PC-9 (cell line): ENCODE measurements around the gene LIN9. TPM values are rescaled to one million over a fixed set of nuclear protein-coding genes. Genes with fewer than 3 reads are reported as not detected.

Source experiments
- BruUV-seq: library from RNA; stranded (reverse); fragments of 400-500 nt; replicated peaks from 2 replicates; lab custom pipeline; 2021; lab: Mats Ljungman, UMichigan
- CTCF ChIA-PET: fragments of 300-600 bp; sonication (Branson Sonifier 250); formaldehyde crosslinking; loops from one replicate; lab custom pipeline; 2022; ENCODE audit warnings: antibody characterized with exemption; lab: Charles Lee
- POLR2A ChIA-PET: fragments of 300-600 bp; sonication (Branson Sonifier 250); formaldehyde crosslinking; loops from one replicate; lab custom pipeline; 2022; ENCODE audit warnings: antibody characterized with exemption; ENCODE audit not compliant: unreplicated experiment; lab: Charles Lee
- DNase-seq, 2 experiments: peaks; one replicate each; pipeline versions ENCODE4 v3.0.0 to v3.0.0-alpha.2; 2015 to 2022; ENCODE audit warnings: mixed read lengths in 1 of 2
- H2AFZ ChIP-seq: fragments of 200-600 bp; sonication (generic); 2 replicates; pipeline ENCODE4 v1.8.1; 2017; ENCODE audit warnings: antibody characterized with exemption
- H3F3A ChIP-seq: fragments of 200-600 bp; sonication (generic); 2 replicates; pipeline ENCODE4 v1.8.1; 2017; ENCODE audit warnings: antibody characterized with exemption, mild to moderate bottlenecking, low read depth; ENCODE audit not compliant: insufficient read depth
- H3K27ac ChIP-seq: fragments of 200-600 bp; sonication (generic); 2 replicates; pipeline ENCODE4 v1.6.1; 2016; ENCODE audit warnings: mixed run types
- H3K27me3 ChIP-seq: fragments of 200-600 bp; sonication (generic); 2 replicates; pipeline ENCODE4 v1.6.1; 2016; ENCODE audit warnings: low read depth, mixed run types; ENCODE audit not compliant: insufficient read depth
- H3K36me3 ChIP-seq: fragments of 200-600 bp; sonication (generic); 2 replicates; pipeline ENCODE4 v1.6.1; 2016; ENCODE audit warnings: low read depth, mixed run types
- H3K4me1 ChIP-seq: fragments of 200-600 bp; sonication (generic); replicated peaks from 2 replicates; pipeline ENCODE4 v1.6.1; 2016; ENCODE audit warnings: mixed run types; ENCODE audit not compliant: insufficient read depth
- H3K4me2 ChIP-seq: fragments of 200-600 bp; sonication (generic); 2 replicates; pipeline ENCODE4 v1.6.1; 2017; ENCODE audit warnings: mixed run types
- H3K4me3 ChIP-seq: fragments of 200-600 bp; sonication (generic); 2 replicates; pipeline ENCODE4 v1.6.1; 2016; ENCODE audit warnings: mixed run types
- H3K79me2 ChIP-seq: fragments of 200-600 bp; sonication (generic); 2 replicates; pipeline ENCODE4 v1.6.1; 2017; ENCODE audit warnings: low read depth, mixed run types
- H3K9me2 ChIP-seq: fragments of 200-600 bp; sonication (generic); 2 replicates; pipeline ENCODE4 v1.8.1; 2017; ENCODE audit warnings: mild to moderate bottlenecking; ENCODE audit not compliant: insufficient read depth
- H3K9me3 ChIP-seq: fragments of 200-600 bp; sonication (generic); 2 replicates; pipeline ENCODE4 v1.8.1; 2016; ENCODE audit warnings: low read depth; ENCODE audit not compliant: insufficient read depth
- H4K20me1 ChIP-seq: fragments of 200-600 bp; sonication (generic); 2 replicates; pipeline ENCODE4 v1.8.1; 2017; ENCODE audit not compliant: insufficient read depth
- EZH2 ChIP-seq: fragments of 200-600 bp; sonication (generic); IDR thresholded peaks from 2 replicates; pipeline ENCODE4 v1.8.0; 2017; ENCODE audit warnings: antibody characterized with exemption, low read depth
- intact Hi-C: fragments of 100-400 bp; cut with micrococcal nuclease; formaldehyde crosslinking; loops from one replicate; pipeline ENCODE4 v1.10.0; 2022; ENCODE audit not compliant: unreplicated experiment
- total RNA-seq: library from RNA; stranded (reverse); gene quantifications from 2 replicates; pipeline ENCODE4 v1.2.3, GENCODE V29; 2021
- TF ChIP-seq, protein P1 (sequence below): fragments of 200-600 bp; sonication (generic); conservative IDR thresholded peaks from 2 replicates; pipeline ENCODE4 v1.6.1; 2017; ENCODE audit warnings: mixed run types, antibody characterized with exemption, mild to moderate bottlenecking, moderate library complexity

The LIN9 gene
- total RNA-seq, 1 experiment from 2014 or later = 12.1 TPM

DNA sequence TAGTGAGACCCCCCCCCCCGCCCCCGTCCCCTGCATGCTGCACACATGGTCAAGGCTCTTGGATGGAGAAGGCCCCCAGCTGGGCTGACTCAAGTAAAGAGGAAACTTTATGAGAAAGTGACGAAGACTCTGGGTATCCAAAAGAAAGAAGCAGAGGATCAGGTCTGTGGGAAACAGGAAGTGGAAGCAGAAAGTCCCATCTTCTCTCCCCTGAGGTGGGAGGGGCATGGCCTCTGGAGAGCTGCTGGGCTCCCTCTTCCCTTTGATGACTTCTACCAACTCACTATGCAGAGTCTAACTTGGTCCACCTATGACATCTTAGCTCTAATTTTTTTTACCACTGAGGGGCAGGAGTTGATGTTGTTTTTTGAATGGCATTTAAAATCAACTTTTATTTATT is 42.7 kb upstream of the LIN9 start:
- DNase-seq = no peak
- no peaks in the 10 kb centered on the region for H3K79me2 ChIP-seq
- H3K4me1 ChIP-seq = no peaks in the 10 kb centered on the region
- no peak overlapping the region for H3K4me2 ChIP-seq
- H4K20me1 ChIP-seq = no peaks in the 10 kb centered on the region
- BruUV-seq = no TSS peak
- TF ChIP-seq, protein P1, sequence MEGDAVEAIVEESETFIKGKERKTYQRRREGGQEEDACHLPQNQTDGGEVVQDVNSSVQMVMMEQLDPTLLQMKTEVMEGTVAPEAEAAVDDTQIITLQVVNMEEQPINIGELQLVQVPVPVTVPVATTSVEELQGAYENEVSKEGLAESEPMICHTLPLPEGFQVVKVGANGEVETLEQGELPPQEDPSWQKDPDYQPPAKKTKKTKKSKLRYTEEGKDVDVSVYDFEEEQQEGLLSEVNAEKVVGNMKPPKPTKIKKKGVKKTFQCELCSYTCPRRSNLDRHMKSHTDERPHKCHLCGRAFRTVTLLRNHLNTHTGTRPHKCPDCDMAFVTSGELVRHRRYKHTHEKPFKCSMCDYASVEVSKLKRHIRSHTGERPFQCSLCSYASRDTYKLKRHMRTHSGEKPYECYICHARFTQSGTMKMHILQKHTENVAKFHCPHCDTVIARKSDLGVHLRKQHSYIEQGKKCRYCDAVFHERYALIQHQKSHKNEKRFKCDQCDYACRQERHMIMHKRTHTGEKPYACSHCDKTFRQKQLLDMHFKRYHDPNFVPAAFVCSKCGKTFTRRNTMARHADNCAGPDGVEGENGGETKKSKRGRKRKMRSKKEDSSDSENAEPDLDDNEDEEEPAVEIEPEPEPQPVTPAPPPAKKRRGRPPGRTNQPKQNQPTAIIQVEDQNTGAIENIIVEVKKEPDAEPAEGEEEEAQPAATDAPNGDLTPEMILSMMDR = no peak
- no peak for TF ChIP-seq EZH2
- no peak overlapping the region for H2AFZ ChIP-seq
- H3K27me3 ChIP-seq = no peaks in the 10 kb centered on the region
- H3K9me2 ChIP-seq = no peaks in the 10 kb centered on the region
- H3K9me3 ChIP-seq = no peaks in the 10 kb centered on the region
- ChIA-PET POLR2A (interaction anchor here (0.7 kb wide), 1 partner anchor 224 kb away, joined by 6 read pairs; no protein-coding TSS in a partner anchor), CTCF (no interaction called here)
- no peak overlapping the region for H3K27ac ChIP-seq
- intact Hi-C loops = no loop called here
- H3K4me3 ChIP-seq = no peak overlapping the region
- no peaks in the 10 kb centered on the region for H3F3A ChIP-seq
- no peaks in the 10 kb centered on the region for H3K36me3 ChIP-seq

DNA sequence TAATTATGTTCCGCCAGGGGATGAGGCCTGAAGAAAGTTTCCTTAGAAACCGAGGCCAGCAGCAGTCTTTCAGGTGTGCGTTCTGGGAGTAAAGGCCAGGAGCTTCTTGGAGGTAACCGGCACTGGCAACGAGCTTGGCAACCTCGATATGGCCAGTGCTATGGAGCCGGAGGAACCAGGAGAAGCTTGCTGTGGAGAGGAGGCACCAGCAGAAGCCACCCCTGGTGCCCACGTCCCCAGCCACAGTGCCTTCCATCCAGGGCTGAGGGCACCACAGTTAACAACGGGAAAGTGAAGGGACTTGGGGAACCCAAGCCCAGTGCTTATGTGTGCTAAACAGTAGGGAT is 41.5 kb upstream of the LIN9 start:
- POLR2A ChIA-PET = no interaction called here

DNA sequence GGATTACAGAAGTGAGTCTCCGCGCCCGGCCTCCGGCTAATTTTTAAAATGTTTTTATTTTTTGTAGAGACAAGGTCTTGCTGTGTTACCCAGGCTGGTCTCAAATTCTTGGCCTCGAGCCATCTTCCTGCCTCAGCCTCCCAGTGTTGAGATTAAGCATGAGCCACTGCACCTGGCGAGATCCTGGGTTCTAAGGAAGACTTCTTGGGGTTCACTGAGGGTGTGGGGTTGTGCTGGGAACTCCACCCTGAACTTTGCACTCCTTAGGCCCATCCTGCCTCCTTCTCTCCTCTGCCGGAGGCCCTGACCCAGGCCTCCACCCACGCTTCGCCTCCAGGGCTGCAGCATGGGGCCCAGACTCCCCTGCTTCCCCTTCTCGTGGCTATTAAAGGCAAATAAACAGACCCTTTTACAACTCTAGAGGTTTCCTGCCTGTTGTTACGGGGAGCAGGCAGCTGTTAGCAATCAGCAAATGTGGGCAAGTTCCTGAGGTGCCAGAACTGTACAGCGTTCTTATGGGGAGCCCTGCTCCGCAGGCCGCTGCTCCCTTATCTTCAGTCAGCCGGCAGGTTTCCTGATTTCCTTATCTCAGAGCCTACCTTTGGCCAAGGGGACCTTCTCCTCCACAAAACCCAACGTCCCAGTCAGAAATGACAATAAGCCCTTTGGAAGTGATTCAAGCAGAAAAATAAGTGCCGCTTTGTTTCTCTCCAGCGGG is 41.0 kb upstream of the LIN9 start:
- Histone ChIP-seq H3K4me1 (no peaks in the 10 kb centered on the region), H3K9me3 (no peaks in the 10 kb centered on the region), H3K27me3 (no peaks in the 10 kb centered on the region), H2AFZ (no peak overlapping the region), H3F3A (no peaks in the 10 kb centered on the region), H3K27ac (no peak overlapping the region), H3K4me3 (no peak overlapping the region), H3K4me2 (no peak overlapping the region), H3K9me2 (no peaks in the 10 kb centered on the region), H3K36me3 (no peaks in the 10 kb centered on the region), H4K20me1 (no peaks in the 10 kb centered on the region), H3K79me2 (no peaks in the 10 kb centered on the region)
- DNase-seq = no peak
- intact Hi-C loops = no loop called here
- BruUV-seq = no TSS peak
- ChIA-PET POLR2A (no interaction called here), CTCF (no interaction called here)
- TF ChIP-seq EZH2 = no peak
- TF ChIP-seq, protein P1 = no peak

More for the DNA sequence above, 41.5 kb upstream of the LIN9 start:
- no TSS peak for BruUV-seq
- Histone ChIP-seq H3K4me1 (no peaks in the 10 kb centered on the region), H3F3A (no peaks in the 10 kb centered on the region), H3K9me2 (no peaks in the 10 kb centered on the region), H3K9me3 (no peaks in the 10 kb centered on the region), H4K20me1 (no peaks in the 10 kb centered on the region), H3K4me2 (no peak overlapping the region), H3K79me2 (no peaks in the 10 kb centered on the region), H3K27me3 (no peaks in the 10 kb centered on the region), H3K36me3 (no peaks in the 10 kb centered on the region), H3K4me3 (no peak overlapping the region), H3K27ac (no peak overlapping the region), H2AFZ (no peak overlapping the region)
- CTCF ChIA-PET = no interaction called here
- intact Hi-C loops = no loop called here
- TF ChIP-seq, protein P1 = no peak
- no peak for TF ChIP-seq EZH2
- DNase-seq = no peak
